ENCODE data around the gene LMX1B.
"Not testable (repeated sequence)": the region's sequence is repeated elsewhere in the genome, so short reads cannot be mapped to it uniquely, and the experiment has no call there.

Gene LMX1B

GRCh38 chr9:126722252-126722921 is 108.7 kb downstream of the LMX1B start:
- Histone ChIP-seq H3K79me1 (ENCODE audit: low read length) (no peaks in the 10 kb centered on the region), H3K18ac (ENCODE audit: low read length) (peak overlapping the region; percentile 86), H3K79me2 (ENCODE audit: control insufficient read depth, insufficient read depth, low read length) (no peaks in the 10 kb centered on the region), H3K27ac (ENCODE audit: low read depth, low read length) (no peak overlapping the region), H3K4me1 (ENCODE audit: control insufficient read depth, low read depth, low read length) (no peaks in the 10 kb centered on the region), H3K56ac (ENCODE audit: low read length) (peak overlapping the region; percentile 72), H3K4ac (ENCODE audit: low read depth, low read length) (no peak overlapping the region), H3K4me2 (ENCODE audit: low read length) (peak overlapping the region; percentile 63), H2BK5ac (ENCODE audit: low read length) (no peak overlapping the region), H3K9ac (ENCODE audit: low read length) (peak overlapping the region; percentile 61), H3K4me3 (ENCODE audit: low read length) (peak overlapping the region; percentile 42), H3K27me3 (ENCODE audit: insufficient read depth, low read length, poor library complexity) (no peaks in the 10 kb centered on the region), H2AK5ac (ENCODE audit: low read length) (no peak overlapping the region), H3K23ac (ENCODE audit: low read length) (no peak overlapping the region), H4K8ac (ENCODE audit: low read depth, low read length) (no peak overlapping the region), H2BK15ac (replicated peaks; ENCODE audit: low read depth) (peak overlapping the region; percentile 65), H4K5ac (ENCODE audit: low read length) (no peak overlapping the region), H3K36me3 (ENCODE audit: control insufficient read depth, insufficient read depth, low read length) (no peaks in the 10 kb centered on the region), H2BK120ac (ENCODE audit: low read depth, low read length) (peak overlapping the region; percentile 49)
- DNase-seq: peak; percentile 79
- WGBS (ENCODE audit: extremely low coverage, insufficient coverage, low lambda C conversion rate): no CpG with 5 or more reads among the region's 45 CpGs

- H2AK5ac ChIP-seq (ENCODE audit: low read length): no peak overlapping the region
- H2BK120ac ChIP-seq (ENCODE audit: low read depth, low read length): peak overlapping the region; percentile 49
- H3K4me3 ChIP-seq (ENCODE audit: low read length): peak overlapping the region; percentile 42
- no peak overlapping the region for H4K8ac ChIP-seq (ENCODE audit: low read depth, low read length)
- WGBS (ENCODE audit: extremely low coverage, insufficient coverage, low lambda C conversion rate): no CpG with 5 or more reads among the region's 68 CpGs
- no peaks in the 10 kb centered on the region for H3K79me1 ChIP-seq (ENCODE audit: low read length)
- no peak overlapping the region for H3K4ac ChIP-seq (ENCODE audit: low read depth, low read length)
- H3K56ac ChIP-seq (ENCODE audit: low read length): peak overlapping the region; percentile 6
- no peak overlapping the region for H3K27ac ChIP-seq (ENCODE audit: low read depth, low read length)
- no peak overlapping the region for H4K5ac ChIP-seq (ENCODE audit: low read length)
- H3K27me3 ChIP-seq (ENCODE audit: insufficient read depth, low read length, poor library complexity): no peaks in the 10 kb centered on the region
- H2BK5ac ChIP-seq (ENCODE audit: low read length): no peak overlapping the region
- no peak overlapping the region for H3K23ac ChIP-seq (ENCODE audit: low read length)
- H3K4me1 ChIP-seq (ENCODE audit: control insufficient read depth, low read depth, low read length): no peaks in the 10 kb centered on the region
- peak overlapping the region; percentile 23 for H3K9ac ChIP-seq (ENCODE audit: low read length)
- no peaks in the 10 kb centered on the region for H3K79me2 ChIP-seq (ENCODE audit: control insufficient read depth, insufficient read depth, low read length)
- H3K36me3 ChIP-seq (ENCODE audit: control insufficient read depth, insufficient read depth, low read length): no peaks in the 10 kb centered on the region
- peak; percentile 56 for DNase-seq
- peak overlapping the region; percentile 50 for H3K4me2 ChIP-seq (ENCODE audit: low read length)
- peak overlapping the region; percentile 86 for H3K18ac ChIP-seq (ENCODE audit: low read length)
- H2BK15ac ChIP-seq (replicated peaks; ENCODE audit: low read depth): peak overlapping the region; percentile 65
These were observed 109.4 kb downstream of the LMX1B start for GRCh38 chr9:126722922-126723806.

GRCh38 chr9:126723807-126724172 is 110.1 kb downstream of the LMX1B start:
- Histone ChIP-seq H2BK15ac (replicated peaks; ENCODE audit: low read depth) (no peak overlapping the region), H3K4ac (ENCODE audit: low read depth, low read length) (no peak overlapping the region), H3K9ac (ENCODE audit: low read length) (no peak overlapping the region), H2BK5ac (ENCODE audit: low read length) (no peak overlapping the region), H3K18ac (ENCODE audit: low read length) (no peak overlapping the region), H3K4me2 (ENCODE audit: low read length) (no peak overlapping the region), H2AK5ac (ENCODE audit: low read length) (no peak overlapping the region), H3K27me3 (ENCODE audit: insufficient read depth, low read length, poor library complexity) (no peaks in the 10 kb centered on the region), H3K36me3 (ENCODE audit: control insufficient read depth, insufficient read depth, low read length) (no peaks in the 10 kb centered on the region), H3K23ac (ENCODE audit: low read length) (no peak overlapping the region), H2BK120ac (ENCODE audit: low read depth, low read length) (no peak overlapping the region), H3K4me1 (ENCODE audit: control insufficient read depth, low read depth, low read length) (no peaks in the 10 kb centered on the region), H3K56ac (ENCODE audit: low read length) (no peak overlapping the region), H3K79me2 (ENCODE audit: control insufficient read depth, insufficient read depth, low read length) (no peaks in the 10 kb centered on the region), H3K79me1 (ENCODE audit: low read length) (no peaks in the 10 kb centered on the region), H3K27ac (ENCODE audit: low read depth, low read length) (no peak overlapping the region), H4K5ac (ENCODE audit: low read length) (no peak overlapping the region), H3K4me3 (ENCODE audit: low read length) (no peak overlapping the region), H4K8ac (ENCODE audit: low read depth, low read length) (no peak overlapping the region)
- no CpG with 5 or more reads among the region's 14 CpGs for WGBS (ENCODE audit: extremely low coverage, insufficient coverage, low lambda C conversion rate)
- peak; percentile 90 for DNase-seq

GRCh38 chr9:126724226-126724625 is 110.5 kb downstream of the LMX1B start:
- H3K4me2 ChIP-seq (ENCODE audit: low read length): no peak overlapping the region
- H2AK5ac ChIP-seq (ENCODE audit: low read length): no peak overlapping the region
- H4K5ac ChIP-seq (ENCODE audit: low read length): no peak overlapping the region
- H3K79me1 ChIP-seq (ENCODE audit: low read length): no peaks in the 10 kb centered on the region
- no peak overlapping the region for H4K8ac ChIP-seq (ENCODE audit: low read depth, low read length)
- H3K18ac ChIP-seq (ENCODE audit: low read length): no peak overlapping the region
- no peak overlapping the region for H3K27ac ChIP-seq (ENCODE audit: low read depth, low read length)
- H2BK15ac ChIP-seq (replicated peaks; ENCODE audit: low read depth): no peak overlapping the region
- H2BK120ac ChIP-seq (ENCODE audit: low read depth, low read length): no peak overlapping the region
- no peaks in the 10 kb centered on the region for H3K27me3 ChIP-seq (ENCODE audit: insufficient read depth, low read length, poor library complexity)
- no peak overlapping the region for H3K56ac ChIP-seq (ENCODE audit: low read length)
- H3K9ac ChIP-seq (ENCODE audit: low read length): no peak overlapping the region
- no peaks in the 10 kb centered on the region for H3K79me2 ChIP-seq (ENCODE audit: control insufficient read depth, insufficient read depth, low read length)
- H3K4me3 ChIP-seq (ENCODE audit: low read length): no peak overlapping the region
- H2BK5ac ChIP-seq (ENCODE audit: low read length): no peak overlapping the region
- H3K23ac ChIP-seq (ENCODE audit: low read length): no peak overlapping the region
- DNase-seq: no peak
- no peaks in the 10 kb centered on the region for H3K4me1 ChIP-seq (ENCODE audit: control insufficient read depth, low read depth, low read length)
- no CpG with 5 or more reads among the region's 6 CpGs for WGBS (ENCODE audit: extremely low coverage, insufficient coverage, low lambda C conversion rate)
- no peak overlapping the region for H3K4ac ChIP-seq (ENCODE audit: low read depth, low read length)
- H3K36me3 ChIP-seq (ENCODE audit: control insufficient read depth, insufficient read depth, low read length): no peaks in the 10 kb centered on the region

GRCh38 chr9:126725485-126725884 is 111.8 kb downstream of the LMX1B start:
- not testable (repeated sequence) for DNase-seq; H4K8ac ChIP-seq (ENCODE audit: low read depth, low read length); H3K4me1 ChIP-seq (ENCODE audit: control insufficient read depth, low read depth, low read length); H3K79me1 ChIP-seq (ENCODE audit: low read length); H3K56ac ChIP-seq (ENCODE audit: low read length); H3K4me3 ChIP-seq (ENCODE audit: low read length); H3K79me2 ChIP-seq (ENCODE audit: control insufficient read depth, insufficient read depth, low read length); H3K23ac ChIP-seq (ENCODE audit: low read length); H3K36me3 ChIP-seq (ENCODE audit: control insufficient read depth, insufficient read depth, low read length); H3K18ac ChIP-seq (ENCODE audit: low read length); H2BK120ac ChIP-seq (ENCODE audit: low read depth, low read length); H3K4me2 ChIP-seq (ENCODE audit: low read length); H3K9ac ChIP-seq (ENCODE audit: low read length); H2BK5ac ChIP-seq (ENCODE audit: low read length); H2BK15ac ChIP-seq (replicated peaks; ENCODE audit: low read depth); H2AK5ac ChIP-seq (ENCODE audit: low read length); H3K27ac ChIP-seq (ENCODE audit: low read depth, low read length); H3K4ac ChIP-seq (ENCODE audit: low read depth, low read length); H3K27me3 ChIP-seq (ENCODE audit: insufficient read depth, low read length, poor library complexity); H4K5ac ChIP-seq (ENCODE audit: low read length)
- no CpG with 5 or more reads among the region's 4 CpGs for WGBS (ENCODE audit: extremely low coverage, insufficient coverage, low lambda C conversion rate)
